HG03378 (cell line): ENCODE results near the gene KRTAP20-4.

Experiments used
- ATAC-seq: cut with Tn5 transposase; IDR thresholded peaks from one replicate; pipeline ENCODE4 v1.9.1; 2021; ENCODE audit warnings: mild to moderate bottlenecking, moderate library complexity; ENCODE audit not compliant: unreplicated experiment

The KRTAP20-4 gene

DNA sequence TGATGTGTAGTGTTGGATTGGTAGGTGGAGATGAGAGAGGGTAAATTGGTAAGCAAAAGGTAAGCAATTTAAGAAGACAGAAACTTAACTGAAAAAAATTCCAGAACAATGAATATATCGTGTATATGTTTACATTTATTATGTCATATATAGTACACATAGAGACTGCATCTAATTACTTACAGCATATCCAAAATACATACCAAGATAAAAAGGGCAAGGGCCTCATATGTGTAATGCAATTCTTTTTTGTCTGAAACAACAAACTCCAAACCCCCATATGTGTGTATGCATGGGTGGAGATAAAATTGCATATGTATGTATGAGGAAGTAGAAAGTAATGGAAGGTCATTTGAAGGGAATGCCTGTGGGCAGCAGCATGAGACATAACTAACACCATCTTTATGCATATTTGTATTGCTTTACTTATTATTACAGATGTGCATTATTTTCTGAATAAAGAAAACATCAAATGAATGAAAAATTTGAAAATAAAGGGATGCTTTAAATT lies 26.5 kb downstream of the KRTAP20-4 start:
- no peak for ATAC-seq

DNA sequence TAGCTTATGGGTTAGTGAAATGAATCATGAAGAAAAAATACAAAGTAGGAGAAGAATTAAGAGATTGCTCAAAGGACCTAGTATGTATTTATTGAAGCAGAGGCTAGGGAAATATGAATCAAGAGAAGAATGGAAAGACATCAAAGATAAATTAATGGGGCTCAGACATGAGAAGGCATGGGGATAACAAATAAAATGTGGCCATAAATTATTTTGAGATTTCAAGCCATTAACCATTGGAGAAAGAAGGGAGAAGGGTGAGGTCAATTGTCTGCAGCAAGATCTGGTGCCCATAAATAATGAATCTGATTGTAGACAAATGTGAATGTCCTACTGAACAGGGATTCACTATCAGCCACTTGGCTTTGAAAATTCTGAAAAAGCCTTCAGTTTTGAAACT lies 32.5 kb downstream of the KRTAP20-4 start:
- no peak for ATAC-seq

DNA sequence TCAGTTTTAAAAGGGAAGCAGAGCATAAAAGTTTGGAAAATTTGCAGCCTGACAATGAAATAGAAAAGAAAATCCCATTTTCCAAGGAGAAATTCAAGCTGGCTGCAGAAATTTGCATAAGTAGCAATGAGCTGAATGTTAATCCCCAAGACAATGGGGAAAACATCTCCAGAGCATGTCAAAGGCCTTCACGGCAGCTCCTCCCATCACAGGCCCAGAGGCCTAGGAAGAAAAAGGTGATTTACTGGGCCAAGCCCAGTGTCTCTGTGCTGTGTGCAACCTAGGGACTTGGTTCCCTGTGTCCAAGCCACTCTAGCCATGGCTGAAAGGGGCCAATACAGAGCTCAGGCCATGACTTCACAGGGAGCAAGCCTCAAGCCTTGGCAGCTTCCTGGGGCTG lies 48.3 kb downstream of the KRTAP20-4 start:
- ATAC-seq: no peak
